Ovary (tissue), 9 donors: ENCODE data around the gene NR2F2. TPM values are rescaled to one million over a fixed set of nuclear protein-coding genes. Genes with fewer than 3 reads are reported as not detected.
A peak's percentile ranks its signal among the peaks of the same experiment; 100 is the strongest.

ENCODE experiments used
- DNase-seq, 5 donors: peaks; one replicate each; pipeline ENCODE4 v3.0.0-alpha.2; 2019 to 2020
- H3K27ac ChIP-seq, 2 donors: fragments of 200-600 bp; one replicate each; pipeline versions ENCODE4 v1.5.1 to v1.8.0; 2019 to 2022
- H3K27me3 ChIP-seq: fragments of 200-600 bp; one replicate; pipeline ENCODE4 v1.8.0; 2022
- H3K36me3 ChIP-seq: fragments of 200-600 bp; sonication (generic); one replicate; pipeline ENCODE4 v1.5.1; 2019
- H3K4me1 ChIP-seq: one replicate; pipeline ENCODE4 v1.8.1; 2013; ENCODE audit warnings: mild to moderate bottlenecking, moderate library complexity; ENCODE audit not compliant: insufficient read depth
- H3K4me3 ChIP-seq: fragments of 200-600 bp; sonication (generic); one replicate; pipeline ENCODE4 v1.5.1; 2017
- H3K9me3 ChIP-seq, 2 donors: fragments of 200-600 bp in 1 of 2; sonication (generic) in 1 of 2; one replicate each; pipeline versions ENCODE4 v1.5.1 to v1.8.1; 2013 to 2019; ENCODE audit warnings: mild to moderate bottlenecking in 1 of 2, moderate library complexity in 1 of 2
- EP300 ChIP-seq: sonication (generic); formaldehyde crosslinking; IDR thresholded peaks from one replicate; pipeline ENCODE4 v1.6.1; 2017; ENCODE audit warnings: antibody characterized with exemption
- POLR2A ChIP-seq: fragments of 450-650 bp; IDR thresholded peaks from one replicate; pipeline ENCODE4 v1.6.1; 2017; ENCODE audit warnings: antibody characterized with exemption, mild to moderate bottlenecking, moderate library complexity
- WGBS, 3 donors: extraction: QIAGEN DNeasy Blood & Tissue Kit in 1 of 3; methylation state at CpG; one replicate each; pipeline versions ENCODE4 v1.1.5 to v1.1.7; 2013 to 2017; 5-methylcytosine and 5-hydroxymethylcytosine counted together
- intact Hi-C, 4 donors: fragments of 100-400 bp; cut with DNase I; formaldehyde crosslinking; loops; one replicate each; pipeline versions ENCODE4 v1.11.0 to v1.15.1; 2022 to 2023
- polyA plus RNA-seq, 2 donors: library from polyadenylated mRNA; stranded (reverse); fragments of 200-250 nt in 1 of 2; fragments of 350-450 nt in 1 of 2; fragmentation: Illumina TruSeq in 1 of 2; extraction: RNeasy Lipid Tissue Mini Kit (QIAGEN cat#74804) in 1 of 2; gene quantifications; one replicate each; pipeline ENCODE4 v1.2.3, GENCODE V29; 2013 to 2014
- total RNA-seq, 7 donors: library from RNA; depleted of rRNA in 2 of 7; stranded (reverse); fragments of >200 nt in 2 of 7; fragmentation: NEBNext Ultra II Directional in 3 of 7; extraction: Animal tissue kit (Norgen Biotek cat#: 25700) in 3 of 7; gene quantifications; one replicate each; pipeline versions ENCODE4 v1.1.0 to v1.2.4, GENCODE V29; 2016 to 2023
- TF ChIP-seq, protein P1 (sequence below), 3 donors: fragments of 450-650 bp in 2 of 3; fragments of 200-600 bp in 1 of 3; IDR thresholded peaks; one replicate each; pipeline versions ENCODE4 v1.5.1 to v1.8.0; 2016 to 2022; ENCODE audit warnings: antibody characterized with exemption in 3 of 3, mild to moderate bottlenecking in 1 of 3
- donor health status: DM: no; HTN: no; CAD: no; lungs with moderate emphysema.
- donor health status: DM: no; HTN: no; CAD: no.
- donor health status: Bipolar disorder and iron deficiency.
- donor health status: DM: yes; HTN: yes; CAD: no.
- donor health status: DM: no; HTN: no; CAD: no.
- donor health status: DM: yes; HTN: yes; CAD: no.

Gene NR2F2
- total and polyA plus RNA-seq, 9 donors, result 68.6 to 424 (median 343) TPM

- no peaks in the 10 kb centered on the region for H3K9me3 ChIP-seq
- TF ChIP-seq EP300 (no peak), POLR2A (peak; percentile 38)
- TF ChIP-seq, protein P1, sequence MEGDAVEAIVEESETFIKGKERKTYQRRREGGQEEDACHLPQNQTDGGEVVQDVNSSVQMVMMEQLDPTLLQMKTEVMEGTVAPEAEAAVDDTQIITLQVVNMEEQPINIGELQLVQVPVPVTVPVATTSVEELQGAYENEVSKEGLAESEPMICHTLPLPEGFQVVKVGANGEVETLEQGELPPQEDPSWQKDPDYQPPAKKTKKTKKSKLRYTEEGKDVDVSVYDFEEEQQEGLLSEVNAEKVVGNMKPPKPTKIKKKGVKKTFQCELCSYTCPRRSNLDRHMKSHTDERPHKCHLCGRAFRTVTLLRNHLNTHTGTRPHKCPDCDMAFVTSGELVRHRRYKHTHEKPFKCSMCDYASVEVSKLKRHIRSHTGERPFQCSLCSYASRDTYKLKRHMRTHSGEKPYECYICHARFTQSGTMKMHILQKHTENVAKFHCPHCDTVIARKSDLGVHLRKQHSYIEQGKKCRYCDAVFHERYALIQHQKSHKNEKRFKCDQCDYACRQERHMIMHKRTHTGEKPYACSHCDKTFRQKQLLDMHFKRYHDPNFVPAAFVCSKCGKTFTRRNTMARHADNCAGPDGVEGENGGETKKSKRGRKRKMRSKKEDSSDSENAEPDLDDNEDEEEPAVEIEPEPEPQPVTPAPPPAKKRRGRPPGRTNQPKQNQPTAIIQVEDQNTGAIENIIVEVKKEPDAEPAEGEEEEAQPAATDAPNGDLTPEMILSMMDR (IDR thresholded peaks at IDR 0.05), result peak; percentile 42 to 70 (median 64)
- H3K27ac ChIP-seq, result peak overlapping the region; percentile 98 to 99
- H3K27me3 ChIP-seq, result no peaks in the 10 kb centered on the region
- H3K36me3 ChIP-seq, result no peaks in the 10 kb centered on the region
- peaks cover 10% of the 10 kb centered on the region for H3K4me1 ChIP-seq
- peak; percentile 85 to 91 (median 89) for DNase-seq
- intact Hi-C loops, result loop anchor here in 3 of 4 donors (5.0 to 10.0 kb wide), 3 partner anchors 471 to 1981 kb away; no protein-coding TSS in a partner anchor
- WGBS, 3 donors, result 1 to 2% (median 1%) methylated on average over 39 to 47 of the region's 47 CpGs
- peak overlapping the region; percentile 46 for H3K4me3 ChIP-seq
Measured at GRCh38 chr15:96345560-96346399, 15.3 kb downstream of the NR2F2 start.

DNA sequence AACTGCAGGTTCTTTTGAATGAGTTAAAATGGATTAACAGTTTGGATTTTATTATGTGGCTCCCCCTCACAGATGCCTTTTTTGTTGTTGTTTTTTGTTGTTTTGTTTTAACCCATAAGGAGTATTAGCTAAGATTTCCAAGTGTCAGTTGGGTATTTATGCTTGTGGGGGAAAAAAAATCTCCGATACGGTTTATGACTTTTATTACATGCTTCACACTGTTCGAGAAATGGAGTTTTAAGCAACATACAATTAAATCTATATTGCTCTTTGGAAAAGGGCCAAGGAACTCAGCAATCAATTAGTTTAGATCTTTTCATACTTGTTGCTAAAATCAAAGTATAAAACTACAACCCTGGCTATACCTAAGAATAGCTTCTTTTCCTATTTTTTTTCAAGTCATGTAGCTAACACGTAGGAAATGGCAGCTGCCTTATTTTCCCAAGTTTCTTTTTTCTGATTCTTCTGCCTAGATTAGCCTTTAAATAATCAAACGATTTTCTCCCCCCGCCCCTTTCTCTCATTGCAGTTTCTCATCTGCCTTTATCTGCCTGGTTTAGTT, 16.0 kb downstream of the NR2F2 start:
- TF ChIP-seq, protein P1 (IDR thresholded peaks at IDR 0.05), result no peak
- TF ChIP-seq POLR2A (no peak), EP300 (no peak)
- no peaks in the 10 kb centered on the region for H3K36me3 ChIP-seq
- no peaks in the 10 kb centered on the region for H3K9me3 ChIP-seq
- H3K27ac ChIP-seq, result peak overlapping the region; percentile 98 to 99
- peaks cover 11% of the 10 kb centered on the region for H3K4me1 ChIP-seq
- H3K27me3 ChIP-seq, result no peaks in the 10 kb centered on the region
- intact Hi-C loops, result loop anchor here in 3 of 4 donors (5.0 to 10.0 kb wide), 3 partner anchors 472 to 1982 kb away; no protein-coding TSS in a partner anchor
- 0 to 5% (median 3%) methylated on average over 6 of the region's 6 CpGs for WGBS, 3 donors
- H3K4me3 ChIP-seq, result peak overlapping the region; percentile 46
- no peak for DNase-seq

- Histone ChIP-seq H3K27me3 (no peaks in the 10 kb centered on the region), H3K36me3 (no peaks in the 10 kb centered on the region), H3K4me1 (peaks cover 15% of the 10 kb centered on the region), H3K27ac (peak overlapping the region; percentile 98 to 99), H3K9me3 (no peaks in the 10 kb centered on the region), H3K4me3 (peak overlapping the region; percentile 46)
- intact Hi-C loops, result loop anchor here in 3 of 4 donors (5.0 to 10.0 kb wide), 3 partner anchors 473 to 1983 kb away; no protein-coding TSS in a partner anchor
- TF ChIP-seq, protein P1 (IDR thresholded peaks at IDR 0.05), result no peak
- TF ChIP-seq EP300, result no peak
- TF ChIP-seq POLR2A, result no peak
- DNase-seq, result peak; percentile 68 to 80 (median 77)
- WGBS, 3 donors, result 4 to 8% (median 6%) methylated on average over 39 of the region's 39 CpGs
Measured at GRCh38 chr15:96347181-96348111, 16.9 kb downstream of the NR2F2 start.
